H1 (cell line): ENCODE results near the gene RPS6KC1. TPM values are rescaled to one million over a fixed set of nuclear protein-coding genes. Genes with fewer than 3 reads are reported as not detected.

Experiments used
- ASH2L ChIP-seq: fragments of 200-600, 300-600 bp; sonication (generic); IDR thresholded peaks from one replicate; pipeline ENCODE4 v1.7.1; 2017; ENCODE audit warnings: low read length
- BACH1 ChIP-seq: IDR thresholded peaks from 2 replicates; pipeline ENCODE4 v1.6.1; 2012; ENCODE audit warnings: low read length, improper control_type of control experiment
- EGR1 ChIP-seq: IDR thresholded peaks from 2 replicates; pipeline ENCODE4 v1.6.1; 2011; ENCODE audit warnings: low read depth, low read length, borderline replicate concordance
- RAD21 ChIP-seq, 2 experiments: IDR thresholded peaks in 1 of 2; conservative IDR thresholded peaks in 1 of 2; 2 replicates each; pipeline ENCODE4 v1.6.1; 2011; ENCODE audit warnings: low read depth in 2 of 2, low read length in 2 of 2, improper control_type of control experiment in 1 of 2, inconsistent platforms in 1 of 2, mild to moderate bottlenecking in 1 of 2, moderate library complexity in 1 of 2
- RBBP5 ChIP-seq: IDR thresholded peaks from 2 replicates; pipeline ENCODE4 v1.7.1; 2012; ENCODE audit warnings: low read depth, mild to moderate bottlenecking, inconsistent platforms, low read length, moderate library complexity, borderline replicate concordance
- TAF7 ChIP-seq: optimal IDR thresholded peaks from 2 replicates; pipeline ENCODE3; 2011; ENCODE audit warnings: low read depth, mild to moderate bottlenecking, inconsistent platforms, low read length, moderate library complexity, borderline replicate concordance
- TBP ChIP-seq: IDR thresholded peaks from 2 replicates; pipeline ENCODE4 v1.6.1; 2011; ENCODE audit warnings: low read depth, low read length, improper control_type of control experiment
- TEAD4 ChIP-seq: IDR thresholded peaks from 2 replicates; pipeline ENCODE4 v1.6.1; 2012; ENCODE audit warnings: low read depth, low read length, inconsistent platforms, mixed read lengths
- polyA plus RNA-seq, 7 experiments: library from polyadenylated mRNA; depleted of rRNA in 3 of 7; stranded (reverse) in 5 of 7; unstranded in 2 of 7; fragments of >200 nt in 5 of 7; fragments of 200-250 nt in 2 of 7; gene quantifications; 1 replicate in 5 of 7; 2 replicates in 1 of 7; 4 replicates in 1 of 7; pipeline versions ENCODE4 v1.2.1 to v1.2.3, GENCODE V29; 2011 to 2013; ENCODE audit warnings: missing spikeins in 2 of 7, mixed read lengths in 2 of 7
- total RNA-seq: library from RNA; stranded (reverse); fragmentation: NEBNext Ultra II Directional; extraction: Animal tissue kit (Norgen Biotek cat#: 25700); gene quantifications from 2 replicates; pipeline ENCODE4 v1.2.1, GENCODE V29; 2021

RPS6KC1 gene
- total and polyA plus RNA-seq, 2 of the 8 experiments (the other 6 are each of a cell fraction or from before 2014, with no cell fraction given), result 4.9 to 17.6 TPM

DNA sequence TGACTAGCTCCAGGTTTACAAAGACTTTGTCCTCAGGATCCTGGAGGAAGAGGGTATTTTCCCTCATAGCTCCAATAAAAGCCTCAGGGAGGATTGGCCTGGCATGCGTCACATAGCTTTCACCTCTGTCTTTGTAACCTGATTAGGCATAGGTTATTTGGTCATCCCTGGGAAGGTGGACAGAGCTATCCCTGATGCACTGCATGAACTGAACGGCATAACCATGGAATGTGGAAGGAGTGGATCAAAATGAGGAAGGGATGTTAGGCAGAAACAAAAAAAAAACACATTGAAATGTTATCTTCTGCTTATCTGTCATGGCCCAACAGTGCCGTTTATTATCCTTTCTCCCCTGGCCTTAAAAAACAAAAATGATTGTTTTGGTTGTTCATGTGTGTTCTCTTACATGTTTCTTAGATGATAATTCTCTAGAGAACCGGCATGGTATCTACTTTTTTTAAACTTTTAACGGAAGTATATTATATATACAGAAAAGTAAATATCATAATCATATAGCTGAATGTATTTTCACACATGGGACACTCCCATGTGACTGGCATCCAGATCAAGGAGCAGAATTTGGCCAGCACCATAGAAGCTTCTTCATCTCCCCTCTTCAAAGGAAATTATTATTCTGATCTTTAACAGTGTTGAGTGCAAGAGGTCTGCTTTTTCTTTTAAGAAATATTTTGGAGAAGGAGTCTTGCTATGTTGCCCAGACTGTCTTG lies 85.3 kb downstream of the RPS6KC1 start (continued):
- TF ChIP-seq TBP (no peak), RBBP5 (no peak), TEAD4 (no peak), ASH2L (no peak), TAF7 (no peak), EGR1 (no peak), BACH1 (no peak), RAD21 (IDR thresholded peaks at IDR 0.05 in 1 of 2, conservative IDR thresholded peaks at IDR 0.05 in 1 of 2; ENCODE audit: low read depth in 2 of 2, low read length in 2 of 2) (no peak)
